VCaP (cell line): ENCODE data around the gene FREM1.

Experiments used
- H3K27ac ChIP-seq: fragments of 450-650 bp; 2 replicates; pipeline ENCODE4 v1.5.1; 2017
- TF ChIP-seq, protein P1 (sequence below): fragments of 450-650 bp; conservative IDR thresholded peaks from 2 replicates; pipeline ENCODE4 v1.5.1; 2017; ENCODE audit warnings: mild to moderate bottlenecking, moderate library complexity

FREM1 gene

DNA sequence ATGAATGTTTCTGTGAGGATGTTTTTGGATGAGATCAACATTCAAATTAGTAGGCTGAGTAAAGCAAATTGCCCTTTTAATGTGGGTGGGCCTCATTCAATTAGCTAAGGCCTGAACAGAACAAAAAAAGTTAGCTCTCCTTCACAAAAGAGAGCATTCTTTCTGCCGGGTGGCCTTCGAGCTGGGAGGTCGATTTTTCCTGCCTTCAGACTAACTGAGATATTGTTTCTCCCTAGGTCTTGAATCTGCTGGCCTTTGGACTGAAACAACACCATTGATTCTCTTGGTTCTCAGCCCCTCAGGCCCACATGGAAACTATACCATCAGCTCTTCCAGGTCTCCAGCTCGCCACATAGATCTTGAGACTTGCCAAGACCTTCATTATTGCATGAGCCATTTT is 29.1 kb upstream of the FREM1 start:
- no peak overlapping the region for H3K27ac ChIP-seq
- TF ChIP-seq, protein P1, sequence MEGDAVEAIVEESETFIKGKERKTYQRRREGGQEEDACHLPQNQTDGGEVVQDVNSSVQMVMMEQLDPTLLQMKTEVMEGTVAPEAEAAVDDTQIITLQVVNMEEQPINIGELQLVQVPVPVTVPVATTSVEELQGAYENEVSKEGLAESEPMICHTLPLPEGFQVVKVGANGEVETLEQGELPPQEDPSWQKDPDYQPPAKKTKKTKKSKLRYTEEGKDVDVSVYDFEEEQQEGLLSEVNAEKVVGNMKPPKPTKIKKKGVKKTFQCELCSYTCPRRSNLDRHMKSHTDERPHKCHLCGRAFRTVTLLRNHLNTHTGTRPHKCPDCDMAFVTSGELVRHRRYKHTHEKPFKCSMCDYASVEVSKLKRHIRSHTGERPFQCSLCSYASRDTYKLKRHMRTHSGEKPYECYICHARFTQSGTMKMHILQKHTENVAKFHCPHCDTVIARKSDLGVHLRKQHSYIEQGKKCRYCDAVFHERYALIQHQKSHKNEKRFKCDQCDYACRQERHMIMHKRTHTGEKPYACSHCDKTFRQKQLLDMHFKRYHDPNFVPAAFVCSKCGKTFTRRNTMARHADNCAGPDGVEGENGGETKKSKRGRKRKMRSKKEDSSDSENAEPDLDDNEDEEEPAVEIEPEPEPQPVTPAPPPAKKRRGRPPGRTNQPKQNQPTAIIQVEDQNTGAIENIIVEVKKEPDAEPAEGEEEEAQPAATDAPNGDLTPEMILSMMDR, result no peak

GRCh38 chr9:14937216-14937615 is 27.0 kb upstream of the FREM1 start:
- TF ChIP-seq, protein P1, result no peak
- no peak overlapping the region for H3K27ac ChIP-seq

GRCh38 chr9:14936491-14936890 is 26.3 kb upstream of the FREM1 start:
- no peak overlapping the region for H3K27ac ChIP-seq
- TF ChIP-seq, protein P1, result no peak

- H3K27ac ChIP-seq, result no peak overlapping the region
- TF ChIP-seq, protein P1, result no peak
Observed at GRCh38 chr9:14935964-14936363, 25.7 kb upstream of the FREM1 start.

- no peak overlapping the region for H3K27ac ChIP-seq
- TF ChIP-seq, protein P1, result no peak
Observed at GRCh38 chr9:14935106-14935751, 25.0 kb upstream of the FREM1 start.

DNA sequence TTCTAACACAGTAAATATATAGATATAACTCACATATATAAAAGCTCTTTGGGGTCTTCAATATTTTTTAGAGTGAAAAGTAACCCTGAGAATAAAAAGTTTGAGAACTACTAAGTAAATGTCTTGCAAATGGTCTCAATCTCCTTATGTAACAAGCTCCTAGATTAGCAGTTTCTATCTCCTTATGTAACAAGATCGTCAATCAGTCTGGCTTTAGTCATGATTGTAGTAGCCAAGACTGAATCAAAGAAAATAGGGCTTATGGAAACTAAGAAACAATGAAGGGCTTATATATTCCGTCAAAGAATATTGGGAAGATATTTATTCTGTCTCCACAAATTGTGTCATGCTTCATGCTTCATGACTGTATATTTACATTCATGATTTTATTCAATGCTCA is 22.4 kb upstream of the FREM1 start:
- TF ChIP-seq, protein P1, result no peak
- no peak overlapping the region for H3K27ac ChIP-seq

- TF ChIP-seq, protein P1, result no peak
- H3K27ac ChIP-seq, result no peak overlapping the region
Observed at GRCh38 chr9:14932231-14932630, 22.0 kb upstream of the FREM1 start.
